ENCODE data around the gene PEX19. TPM values are rescaled to one million over a fixed set of nuclear protein-coding genes. Genes with fewer than 3 reads are reported as not detected.

Gene PEX19
- polyA plus RNA-seq, 10 donors, result 39.7 to 48.4 (median 43.9) TPM

GRCh38 chr1:160284220-160284781 is 632 bp downstream of the PEX19 start:
- peak in 2 of 3 donors; percentile 11 to 25 for DNase-seq

GRCh38 chr1:160282807-160283206 is 2.1 kb downstream of the PEX19 start:
- no peak for DNase-seq

- no peak for DNase-seq
Measured at GRCh38 chr1:160277987-160278386, 6.9 kb downstream of the PEX19 start.

GRCh38 chr1:160277330-160277729 is 7.6 kb downstream of the PEX19 start:
- no peak for DNase-seq

GRCh38 chr1:160271025-160271424 is 13.9 kb downstream of the PEX19 start:
- no peak for DNase-seq

- DNase-seq, result no peak
Measured at GRCh38 chr1:160267284-160267991, 17.5 kb downstream of the PEX19 start.

GRCh38 chr1:160264795-160265307 is 20.1 kb downstream of the PEX19 start:
- DNase-seq, result no peak

GRCh38 chr1:160261893-160262794 is 22.8 kb downstream of the PEX19 start, which contains the start of gene DCAF8:
Gene DCAF8 (minus strand): TSS chr1:160262549. CDS start chr1:160244008, 18,541 bp downstream.
- DNase-seq, result peak; percentile 98 to 100 (median 99)

- DNase-seq, result peak; percentile 53 to 78 (median 64)
Measured at GRCh38 chr1:160261556-160261892, 23.4 kb downstream of the PEX19 start.

GRCh38 chr1:160260406-160261382 is 24.2 kb downstream of the PEX19 start:
- peak in 2 of 3 donors; percentile 47 to 54 for DNase-seq

GRCh38 chr1:160258177-160258798 is 26.6 kb downstream of the PEX19 start:
- DNase-seq, result no peak

GRCh38 chr1:160257411-160258015 is 27.4 kb downstream of the PEX19 start:
- no peak for DNase-seq

- DNase-seq, result peak in 1 of 3 donors; percentile 58
Measured at GRCh38 chr1:160256396-160257046, 28.4 kb downstream of the PEX19 start.

GRCh38 chr1:160255781-160256300 is 29.1 kb downstream of the PEX19 start:
- no peak for DNase-seq

- DNase-seq, result peak; percentile 72 to 87 (median 72)
Measured at GRCh38 chr1:160251687-160252526, 33.0 kb downstream of the PEX19 start.

GRCh38 chr1:160251011-160251410 is 33.9 kb downstream of the PEX19 start:
- peak; percentile 34 to 80 (median 59) for DNase-seq

- no peak for DNase-seq
Measured at GRCh38 chr1:160247053-160247452, 37.9 kb downstream of the PEX19 start.

- DNase-seq, result no peak
Measured at GRCh38 chr1:160245434-160245833, 39.5 kb downstream of the PEX19 start.
